ENCODE data around the gene NDRG4.

Gene NDRG4

DNA sequence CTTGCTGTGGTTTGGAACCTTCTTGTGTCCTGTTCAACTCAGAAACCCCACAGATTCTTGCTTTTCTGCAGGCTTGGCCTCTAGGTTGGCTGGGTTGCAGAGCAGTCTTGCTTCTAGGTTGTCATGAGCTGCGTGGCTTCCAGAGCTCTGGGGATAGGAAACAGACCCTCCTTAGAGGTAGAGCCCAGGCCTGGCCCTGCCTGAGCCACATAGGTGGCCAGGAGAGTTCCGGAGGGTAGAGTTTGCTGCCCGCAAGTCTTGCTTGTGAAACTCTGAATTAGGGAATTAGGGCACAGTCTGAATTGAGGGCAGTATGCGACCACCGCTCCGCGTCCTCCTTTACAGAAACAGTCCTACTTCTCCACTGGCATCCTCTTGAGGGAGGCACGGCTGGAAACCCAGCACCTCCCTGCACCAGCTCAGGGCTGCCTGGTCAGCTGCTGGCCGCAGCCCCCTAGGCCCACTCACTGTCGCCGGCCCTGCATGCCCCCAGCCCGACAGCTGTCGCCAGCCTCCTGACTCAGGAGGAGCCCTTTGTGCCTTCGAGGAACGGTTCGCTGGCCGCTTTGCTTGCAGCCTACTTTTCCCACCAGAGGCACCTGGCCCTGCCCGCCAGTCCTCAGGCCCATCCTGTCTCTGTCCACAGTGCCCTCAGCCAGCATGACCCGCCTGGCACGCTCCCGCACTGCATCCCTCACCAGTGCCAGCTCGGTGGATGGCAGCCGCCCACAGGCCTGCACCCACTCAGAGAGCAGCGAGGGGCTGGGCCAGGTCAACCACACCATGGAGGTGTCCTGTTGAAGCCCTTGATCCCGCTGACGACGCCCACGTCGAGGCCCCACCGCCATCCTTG, 11.1 kb downstream of the NDRG4 start:
- no peak for DNase-seq

DNA sequence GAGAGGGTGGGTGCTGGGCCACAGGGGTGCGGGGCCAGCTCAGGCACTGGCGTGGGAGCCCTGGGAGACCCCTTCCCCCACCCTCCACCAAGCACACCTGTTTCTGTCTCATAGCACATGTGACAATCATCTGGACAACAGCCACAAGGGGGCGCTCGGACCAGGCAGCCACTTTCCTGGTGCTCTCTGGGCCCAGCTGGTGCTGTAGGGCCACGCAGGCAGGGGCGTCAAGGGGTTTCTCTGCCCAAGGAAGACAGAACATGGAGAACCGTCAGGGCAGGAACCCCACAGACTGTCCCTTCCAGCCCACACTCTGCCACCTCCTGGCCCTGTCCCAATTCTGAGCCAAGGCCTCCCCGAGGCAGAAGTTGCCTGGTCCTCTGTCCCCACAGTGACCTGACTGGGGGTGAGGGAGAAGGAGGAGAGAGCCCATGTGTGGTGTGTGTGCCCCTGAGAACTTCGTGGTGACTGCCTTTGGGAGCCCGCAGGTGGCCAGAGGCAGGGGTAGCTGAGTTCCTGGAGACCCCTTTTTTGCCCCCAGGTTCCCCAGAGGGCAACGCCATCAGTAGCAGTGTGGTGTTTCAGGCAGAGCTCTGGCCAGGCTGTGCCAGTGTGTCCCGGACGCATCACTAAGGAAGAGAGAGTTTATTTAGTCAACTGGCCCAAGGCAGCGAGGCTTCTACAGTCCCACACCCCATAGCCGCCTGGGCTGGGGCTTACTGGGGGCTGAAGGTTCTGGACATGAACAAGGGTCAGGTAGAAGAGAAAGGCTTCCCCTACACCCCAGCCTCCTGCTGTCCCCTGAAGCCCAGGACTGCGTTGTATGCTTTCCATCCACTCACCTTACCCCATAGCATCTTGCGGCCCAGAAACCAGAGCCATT, 12.2 kb downstream of the NDRG4 start:
- DNase-seq: peak; percentile 49

GRCh38 chr16:58513874-58514273, 13.9 kb downstream of the NDRG4 start:
- DNase-seq: peak; percentile 17

DNA sequence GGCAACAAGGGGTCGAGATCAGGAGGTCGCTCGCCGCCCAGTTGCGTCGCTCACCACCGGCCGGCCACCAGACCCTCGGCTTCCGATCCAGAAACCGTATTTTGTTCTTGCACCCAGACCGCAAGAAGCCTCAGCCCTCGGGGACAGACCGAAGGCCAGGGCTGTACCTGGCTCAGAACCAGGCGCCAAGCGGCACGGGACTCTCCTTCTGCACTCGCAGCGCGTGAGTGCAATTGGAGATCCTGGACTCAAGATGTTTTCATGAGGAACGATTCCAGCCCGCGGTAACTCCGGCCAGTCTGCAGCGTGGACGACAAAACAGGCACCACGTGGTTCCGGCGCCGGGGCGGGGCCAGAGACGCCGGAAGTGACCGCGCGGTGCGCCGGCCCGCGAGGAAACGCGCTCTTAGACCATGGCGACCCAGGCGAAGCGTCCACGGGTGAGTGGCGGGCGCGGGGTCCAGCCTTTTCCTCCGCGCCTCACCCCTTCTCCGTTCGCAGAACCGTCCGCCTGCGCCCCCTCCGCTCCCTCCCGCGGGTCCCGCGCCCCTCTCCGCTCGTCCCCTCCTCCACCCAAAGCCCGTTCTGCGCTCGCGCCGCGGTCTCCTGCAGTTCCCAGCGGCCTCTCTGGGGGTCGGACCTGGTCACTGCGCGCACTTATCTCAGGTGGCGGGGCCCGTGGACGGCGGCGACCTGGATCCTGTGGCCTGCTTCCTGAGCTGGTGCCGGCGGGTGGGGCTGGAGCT, 15.4 kb downstream of the NDRG4 start, which contains the start of gene SETD6:
Gene SETD6 (plus strand): TSS at position 393 of the 746 bp plus-strand sequence. CDS start 21 bp downstream, at position 414.
- DNase-seq: peak; percentile 60

GRCh38 chr16:58515871-58516767, 16.2 kb downstream of the NDRG4 start:
- no peak for DNase-seq

GRCh38 chr16:58516768-58517107, 16.8 kb downstream of the NDRG4 start:
- DNase-seq: no peak

DNA sequence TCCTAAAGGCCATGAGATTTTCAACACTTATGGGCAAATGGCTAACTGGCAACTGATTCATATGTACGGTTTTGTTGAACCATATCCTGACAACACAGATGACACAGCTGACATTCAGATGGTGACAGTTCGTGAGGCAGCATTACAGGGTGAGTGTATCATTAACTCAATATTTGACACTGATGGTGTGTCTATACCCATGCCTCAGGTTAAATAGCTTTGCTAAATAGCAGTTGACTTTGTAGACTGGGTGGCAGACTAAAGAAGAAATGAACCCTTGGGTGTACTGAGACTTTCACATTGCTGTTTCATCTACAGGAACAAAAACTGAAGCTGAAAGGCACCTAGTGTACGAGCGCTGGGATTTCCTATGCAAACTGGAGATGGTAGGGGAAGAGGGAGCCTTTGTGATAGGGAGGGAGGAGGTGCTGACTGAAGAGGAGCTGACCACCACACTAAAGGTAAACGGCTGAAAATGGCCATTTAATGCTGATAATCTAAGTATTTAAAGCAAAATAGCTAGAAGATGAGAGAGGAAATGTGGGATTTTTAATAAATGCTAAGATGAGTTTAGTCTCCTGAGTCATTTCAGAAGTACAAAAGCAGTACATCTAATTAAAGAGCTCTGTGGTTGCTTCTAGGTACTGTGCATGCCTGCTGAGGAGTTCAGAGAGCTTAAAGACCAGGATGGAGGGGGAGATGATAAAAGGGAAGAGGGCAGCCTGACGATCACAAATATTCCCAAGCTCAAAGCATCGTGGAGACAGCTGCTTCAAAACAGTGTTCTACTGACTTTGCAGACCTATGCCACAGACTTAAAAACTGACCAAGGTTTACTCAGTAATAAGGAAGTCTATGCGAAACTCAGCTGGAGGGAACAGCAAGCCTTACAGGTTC, 18.4 kb downstream of the NDRG4 start:
- DNase-seq: no peak

- no peak for DNase-seq
These were observed 19.0 kb downstream of the NDRG4 start for GRCh38 chr16:58518980-58519368.

DNA sequence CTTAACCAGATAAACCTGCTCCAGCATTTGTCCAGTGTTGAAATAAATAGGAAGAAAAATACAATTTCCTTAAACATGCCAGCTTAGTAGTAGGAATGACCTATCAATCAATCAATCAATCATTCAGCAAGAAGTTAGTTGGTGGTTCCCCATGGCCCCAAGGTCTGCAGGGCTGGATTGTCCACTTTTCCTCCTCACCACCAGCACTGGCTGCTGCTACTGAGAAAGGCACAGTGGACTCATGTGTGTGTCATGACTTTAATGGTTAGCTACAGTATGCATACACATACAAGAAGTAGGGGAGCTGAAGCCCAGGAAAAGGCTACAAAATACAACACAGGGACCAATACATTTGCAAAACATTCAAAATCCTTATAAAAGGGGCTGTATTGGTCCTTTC, 19.8 kb downstream of the NDRG4 start:
- no peak for DNase-seq

GRCh38 chr16:58530179-58530578, 30.2 kb downstream of the NDRG4 start:
- DNase-seq: no peak

- no peak for DNase-seq
These were observed 32.5 kb downstream of the NDRG4 start for GRCh38 chr16:58532414-58532813.

GRCh38 chr16:58533751-58534470, 34.0 kb downstream of the NDRG4 start:
- no peak for DNase-seq

DNA sequence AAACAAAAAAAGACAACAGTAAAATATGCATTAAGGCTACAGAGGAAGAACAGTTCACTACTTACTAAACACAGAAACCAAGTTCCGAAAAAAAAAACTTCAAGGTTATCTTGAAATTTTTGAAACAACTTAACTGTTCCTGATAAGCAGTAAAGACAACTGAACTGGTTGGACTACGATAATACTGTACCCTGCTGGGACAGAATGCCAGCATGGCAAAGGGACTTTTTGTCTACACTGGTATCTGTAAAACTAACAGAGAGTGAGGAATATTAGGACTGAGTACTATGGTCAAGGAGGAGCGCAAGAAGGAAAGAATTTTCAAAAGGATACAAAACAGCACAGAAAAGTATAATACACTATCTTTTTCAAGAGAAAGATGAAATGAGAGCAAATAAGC, 35.2 kb downstream of the NDRG4 start:
- DNase-seq: no peak

- DNase-seq: no peak
These were observed 36.3 kb downstream of the NDRG4 start for GRCh38 chr16:58536278-58536677.

GRCh38 chr16:58537124-58537906, 37.4 kb downstream of the NDRG4 start:
- no peak for DNase-seq

GRCh38 chr16:58541711-58542110, 41.8 kb downstream of the NDRG4 start:
- no peak for DNase-seq

- no peak for DNase-seq
These were observed 42.3 kb downstream of the NDRG4 start for GRCh38 chr16:58542291-58542690.

GRCh38 chr16:58543685-58544084, 43.7 kb downstream of the NDRG4 start:
- no peak for DNase-seq

GRCh38 chr16:58548378-58548777, 48.4 kb downstream of the NDRG4 start:
- DNase-seq: no peak

DNA sequence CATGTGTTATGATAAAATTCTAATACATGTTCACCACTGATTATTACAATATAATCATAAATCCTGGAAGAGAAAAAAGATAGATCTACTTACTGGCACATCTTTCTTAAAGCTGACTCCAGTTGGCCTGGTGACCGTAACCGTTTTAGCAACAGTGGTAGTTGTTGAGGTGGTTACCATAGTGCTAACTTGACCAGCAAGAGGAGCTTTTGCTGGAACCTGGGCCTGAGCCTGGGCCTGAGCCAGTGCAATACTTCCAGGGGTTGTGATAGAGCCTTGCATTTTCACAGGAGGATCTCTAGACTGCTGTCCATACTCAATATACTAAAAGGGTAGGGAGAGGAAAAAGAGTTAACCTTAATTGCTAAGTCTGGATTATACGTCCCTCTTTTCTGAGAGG, 51.6 kb downstream of the NDRG4 start:
- no peak for DNase-seq

Data from HCEC 1CT (cell line).